H9 (cell line): ENCODE data around the gene ULK3. TPM values are rescaled to one million over a fixed set of nuclear protein-coding genes. Genes with fewer than 3 reads are reported as not detected.

Experiments used
- DNase-seq: peaks from one replicate; pipeline ENCODE4 v3.0.0-alpha.2; 2017
- H2AFZ ChIP-seq: one replicate; pipeline ENCODE4 v1.6.1; 2013; ENCODE audit warnings: mild to moderate bottlenecking, low read length, control low read depth, moderate library complexity
- H2AK5ac ChIP-seq: 2 replicates; pipeline ENCODE4 v1.6.1; 2013; ENCODE audit warnings: low read length, control low read depth, mixed read lengths; ENCODE audit not compliant: insufficient read length
- H2BK120ac ChIP-seq: one replicate; pipeline ENCODE4 v1.6.1; 2013; ENCODE audit warnings: low read depth, mild to moderate bottlenecking, low read length, control low read depth, inconsistent platforms; ENCODE audit not compliant: poor library complexity, severe bottlenecking
- H2BK12ac ChIP-seq: 2 replicates; pipeline ENCODE4 v1.6.1; 2013; ENCODE audit warnings: low read length, control low read depth, mixed read lengths, low read depth; ENCODE audit not compliant: insufficient read length
- H2BK15ac ChIP-seq: 2 replicates; pipeline ENCODE4 v1.6.1; 2013; ENCODE audit warnings: low read depth, low read length, control low read depth
- H2BK20ac ChIP-seq: one replicate; pipeline ENCODE4 v1.6.1; 2013; ENCODE audit warnings: low read depth, mild to moderate bottlenecking, low read length, control low read depth, inconsistent platforms; ENCODE audit not compliant: poor library complexity, severe bottlenecking
- H2BK5ac ChIP-seq: 2 replicates; pipeline ENCODE4 v1.6.1; 2013; ENCODE audit warnings: low read length, control low read depth, mixed read lengths; ENCODE audit not compliant: insufficient read length
- H3K14ac ChIP-seq: 2 replicates; pipeline ENCODE4 v1.6.1; 2013; ENCODE audit warnings: low read length, control low read depth; ENCODE audit not compliant: insufficient read depth
- H3K18ac ChIP-seq: 2 replicates; pipeline ENCODE4 v1.6.1; 2013; ENCODE audit warnings: low read depth, mild to moderate bottlenecking, mixed read lengths, low read length, control low read depth; ENCODE audit not compliant: insufficient read length
- H3K23ac ChIP-seq: 2 replicates; pipeline ENCODE4 v1.6.1; 2013; ENCODE audit warnings: low read length, control low read depth, mixed read lengths, low read depth; ENCODE audit not compliant: insufficient read length
- H3K23me2 ChIP-seq: 2 replicates; pipeline ENCODE4 v1.6.1; 2013; ENCODE audit warnings: low read depth, mild to moderate bottlenecking, mixed read lengths, low read length, control low read depth; ENCODE audit not compliant: insufficient read length, poor library complexity, severe bottlenecking
- H3K27ac ChIP-seq: 2 replicates; pipeline ENCODE4 v1.5.1; 2013; ENCODE audit warnings: low read length, control low read depth, mixed read lengths, low read depth; ENCODE audit not compliant: insufficient read length
- H3K27me3 ChIP-seq: 2 replicates; pipeline ENCODE4 v1.6.1; 2013; ENCODE audit warnings: low read length, control low read depth, inconsistent platforms; ENCODE audit not compliant: insufficient read depth
- H3K4ac ChIP-seq: 2 replicates; pipeline ENCODE4 v1.6.1; 2013; ENCODE audit warnings: low read depth, mild to moderate bottlenecking, control low read depth, inconsistent platforms, low read length, moderate library complexity
- H3K4me1 ChIP-seq: 2 replicates; pipeline ENCODE4 v1.6.1; 2013; ENCODE audit warnings: low read length, control low read depth, inconsistent platforms; ENCODE audit not compliant: insufficient read depth
- H3K4me2 ChIP-seq: 2 replicates; pipeline ENCODE4 v1.6.1; 2013; ENCODE audit warnings: low read length, control low read depth, mixed read lengths; ENCODE audit not compliant: insufficient read length, insufficient read depth
- H3K56ac ChIP-seq: 2 replicates; pipeline ENCODE4 v1.6.1; 2013; ENCODE audit warnings: low read depth, mild to moderate bottlenecking, mixed read lengths, low read length, control low read depth; ENCODE audit not compliant: insufficient read length
- H3K79me1 ChIP-seq: 2 replicates; pipeline ENCODE4 v1.6.1; 2013; ENCODE audit warnings: low read depth, mild to moderate bottlenecking, moderate library complexity, low read length, control low read depth, inconsistent platforms; ENCODE audit not compliant: insufficient read depth, poor library complexity, severe bottlenecking
- H3K79me2 ChIP-seq: 2 replicates; pipeline ENCODE4 v1.6.1; 2013; ENCODE audit warnings: low read length, control low read depth, inconsistent platforms; ENCODE audit not compliant: insufficient read depth
- H3K9ac ChIP-seq: 2 replicates; pipeline ENCODE4 v1.6.1; 2013; ENCODE audit warnings: low read length, control low read depth, mixed read lengths; ENCODE audit not compliant: insufficient read length; ENCODE audit errors: extremely low read depth
- H3K9me3 ChIP-seq: one replicate; pipeline ENCODE4 v1.6.1; 2013; ENCODE audit warnings: low read depth, low read length, inconsistent platforms; ENCODE audit not compliant: control insufficient read depth
- H3T11ph ChIP-seq: one replicate; pipeline ENCODE4 v1.6.1; 2013; ENCODE audit warnings: mild to moderate bottlenecking, low read length, control low read depth, inconsistent platforms
- H4K20me1 ChIP-seq: one replicate; pipeline ENCODE4 v1.6.1; 2013; ENCODE audit not compliant: control insufficient read depth, insufficient read length, insufficient read depth
- H4K5ac ChIP-seq: 2 replicates; pipeline ENCODE4 v1.6.1; 2013; ENCODE audit warnings: low read depth, mild to moderate bottlenecking, mixed read lengths, low read length, control low read depth; ENCODE audit not compliant: insufficient read length
- H4K8ac ChIP-seq: replicated peaks from 2 replicates; pipeline ENCODE4 v1.6.1; 2013; ENCODE audit warnings: low read length, control low read depth, mixed read lengths, low read depth; ENCODE audit not compliant: insufficient read length
- H4K91ac ChIP-seq: 2 replicates; pipeline ENCODE4 v1.6.1; 2013; ENCODE audit warnings: low read depth, mild to moderate bottlenecking, moderate library complexity, mixed read lengths, low read length, control low read depth; ENCODE audit not compliant: insufficient read length
- H3K27ac Mint-ChIP-seq, 3 experiments: 2 replicates in 2 of 3; 3 replicates in 1 of 3; pipeline ENCODE4 v1.8.0; 2020 to 2021; ENCODE audit warnings: mixed read lengths in 3 of 3, mild to moderate bottlenecking in 1 of 3, moderate library complexity in 1 of 3
- H3K27me3 Mint-ChIP-seq: 2 replicates; pipeline ENCODE4 v1.8.0; 2021; ENCODE audit warnings: low read depth, mild to moderate bottlenecking, moderate library complexity, mixed read lengths
- H3K36me3 Mint-ChIP-seq, 3 experiments: 2 replicates in 2 of 3; 3 replicates in 1 of 3; pipeline ENCODE4 v1.8.0; 2020 to 2021; ENCODE audit warnings: low read depth in 3 of 3, mixed read lengths in 3 of 3; ENCODE audit not compliant: insufficient read depth in 1 of 3
- H3K4me1 Mint-ChIP-seq, 2 experiments: 2 replicates each; pipeline ENCODE4 v1.8.0; 2020; ENCODE audit warnings: mixed read lengths in 2 of 2
- H3K4me3 Mint-ChIP-seq, 2 experiments: 2 replicates in 1 of 2; 3 replicates in 1 of 2; pipeline ENCODE4 v1.8.0; 2020 to 2021; ENCODE audit warnings: mild to moderate bottlenecking in 2 of 2, mixed read lengths in 2 of 2, moderate library complexity in 1 of 2
- H3K9me3 Mint-ChIP-seq, 2 experiments: 2 replicates in 1 of 2; 3 replicates in 1 of 2; pipeline ENCODE4 v1.8.0; 2020; ENCODE audit warnings: mild to moderate bottlenecking in 2 of 2, mixed read lengths in 2 of 2, moderate library complexity in 1 of 2
- CTCF ChIP-seq: fragments of 200-600 bp; sonication (generic); conservative IDR thresholded peaks from 3 replicates; pipeline ENCODE4 v1.8.0; 2021; ENCODE audit warnings: antibody characterized with exemption, mild to moderate bottlenecking
- WGBS: extraction: QIAGEN DNeasy Blood & Tissue Kit; methylation state at CpG from one replicate; pipeline ENCODE4 v1.1.7; 2013; ENCODE audit warnings: missing lambda C conversion rate, low lambda C conversion rate, mixed read lengths; ENCODE audit not compliant: insufficient read length; ENCODE audit errors: extremely low coverage; 5-methylcytosine and 5-hydroxymethylcytosine counted together
- total RNA-seq: library from RNA; stranded (reverse); gene quantifications from 2 replicates; pipeline ENCODE4 v1.2.1, GENCODE V29; 2021

The ULK3 gene
- total RNA-seq, 1 experiment from 2014 or later, result 34.0 TPM

GRCh38 chr15:74890665-74890960, 47.7 kb upstream of the ULK3 start:
- no peak overlapping the region for H3K14ac ChIP-seq
- no CpG with 5 or more reads among the region's 1 CpG for WGBS
- H3K79me1 ChIP-seq, result no peaks in the 10 kb centered on the region
- H2BK5ac ChIP-seq, result no peak overlapping the region
- no peaks in the 10 kb centered on the region for H3K27me3 ChIP-seq
- H4K91ac ChIP-seq, result no peak overlapping the region
- no peaks in the 10 kb centered on the region for H3K9me3 ChIP-seq
- Mint-ChIP-seq H3K9me3 (no peaks in the 10 kb centered on the region; a peak in 1 of 5 replicates), H3K4me3 (peak overlapping the region; percentile 86 to 90), H3K36me3 (peaks cover 15 to 34% (median 29%) of the 10 kb centered on the region in 3 experiments; a peak in 6 of 7 replicates), H3K4me1 (peaks cover 19 to 25% of the 10 kb centered on the region in 2 experiments), H3K27me3 (no peaks in the 10 kb centered on the region), H3K27ac (peak overlapping the region in 2 of 3 experiments; percentile 94 to 96; a peak in 1 of 7 replicates)
- H3K9ac ChIP-seq, result peak overlapping the region; percentile 56
- H3K4ac ChIP-seq, result no peak overlapping the region
- H4K20me1 ChIP-seq, result no peaks in the 10 kb centered on the region
- H4K5ac ChIP-seq, result no peak overlapping the region
- no peak overlapping the region for H3K56ac ChIP-seq
- H4K8ac ChIP-seq, result no peak overlapping the region
- no peak overlapping the region for H2BK120ac ChIP-seq
- no peak overlapping the region for H2BK20ac ChIP-seq
- H2AFZ ChIP-seq, result no peak overlapping the region
- no peaks in the 10 kb centered on the region for H3K4me1 ChIP-seq
- no peak overlapping the region for H3K23ac ChIP-seq
- no peak overlapping the region for H2BK15ac ChIP-seq
- no peak overlapping the region for H2AK5ac ChIP-seq
- H3K27ac ChIP-seq, result no peak overlapping the region
- H3K79me2 ChIP-seq, result no peaks in the 10 kb centered on the region
- H3T11ph ChIP-seq, result no peak overlapping the region
- no peak for TF ChIP-seq CTCF
- H3K23me2 ChIP-seq, result peaks cover 11% of the 10 kb centered on the region
- H3K18ac ChIP-seq, result no peak overlapping the region
- DNase-seq, result no peak
- peak overlapping the region; percentile 69 for H3K4me2 ChIP-seq
- H2BK12ac ChIP-seq, result no peak overlapping the region
